Measurements from ENCODE around the gene SLC10A2.
"Not testable (repeated sequence)": the region's sequence is repeated elsewhere in the genome, so short reads cannot be mapped to it uniquely, and the experiment has no call there.

Gene SLC10A2, protein sequence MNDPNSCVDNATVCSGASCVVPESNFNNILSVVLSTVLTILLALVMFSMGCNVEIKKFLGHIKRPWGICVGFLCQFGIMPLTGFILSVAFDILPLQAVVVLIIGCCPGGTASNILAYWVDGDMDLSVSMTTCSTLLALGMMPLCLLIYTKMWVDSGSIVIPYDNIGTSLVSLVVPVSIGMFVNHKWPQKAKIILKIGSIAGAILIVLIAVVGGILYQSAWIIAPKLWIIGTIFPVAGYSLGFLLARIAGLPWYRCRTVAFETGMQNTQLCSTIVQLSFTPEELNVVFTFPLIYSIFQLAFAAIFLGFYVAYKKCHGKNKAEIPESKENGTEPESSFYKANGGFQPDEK

DNA sequence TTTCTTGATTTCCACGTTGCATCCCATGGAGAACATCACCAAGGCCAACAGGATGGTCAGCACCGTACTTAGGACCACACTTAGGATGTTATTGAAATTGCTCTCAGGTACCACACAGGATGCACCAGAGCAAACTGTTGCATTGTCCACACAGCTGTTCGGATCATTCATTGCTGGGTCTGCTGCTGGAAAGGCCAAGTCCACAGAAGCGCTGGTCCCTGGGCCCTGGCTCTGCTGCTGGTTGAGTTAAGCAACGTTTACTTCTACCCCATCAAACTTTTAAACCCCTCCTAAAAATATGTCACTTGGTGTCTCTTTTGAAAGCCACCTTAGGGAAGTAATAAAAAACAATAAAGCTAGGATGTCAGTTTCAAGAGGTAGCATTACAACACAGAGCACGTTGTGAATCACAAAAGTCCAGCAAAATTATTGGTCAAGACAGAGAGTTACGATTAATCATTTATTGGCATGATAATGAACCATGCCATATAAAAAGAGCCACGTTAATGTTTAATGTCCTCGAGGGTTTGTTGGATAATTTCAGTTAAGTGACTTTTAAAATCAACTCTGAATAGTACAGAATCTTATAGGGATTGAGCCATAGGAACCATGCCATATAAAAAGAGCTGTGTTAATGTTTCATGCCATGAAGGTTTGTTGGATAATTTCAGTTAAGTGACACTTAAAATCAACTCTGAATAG is at the start of gene SLC10A2:
SLC10A2 (minus strand) TSS at position 339 of the 702 bp plus-strand sequence; CDS start at position 171, 168 bp downstream.
- DNase-seq = no peak

DNA sequence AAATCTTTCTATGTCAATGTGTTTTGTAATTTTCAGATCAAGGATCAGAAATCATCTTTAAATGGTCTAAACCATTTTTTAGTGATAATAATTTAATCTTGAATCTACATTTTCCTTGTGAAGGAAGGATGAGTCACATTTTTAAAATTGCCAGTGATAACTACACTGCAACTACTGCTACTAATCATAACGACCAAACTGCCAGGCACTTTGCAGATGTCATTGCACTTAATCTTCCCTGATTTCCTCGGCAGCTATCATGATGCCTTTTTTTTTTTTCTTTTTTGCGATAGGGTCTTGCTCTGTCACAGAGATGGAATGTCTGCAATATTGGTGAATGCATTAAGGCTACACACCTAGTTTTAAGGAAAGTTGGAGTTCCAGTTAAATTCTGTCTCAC is 41.4 kb upstream of the SLC10A2 start:
- no peak for DNase-seq

DNA sequence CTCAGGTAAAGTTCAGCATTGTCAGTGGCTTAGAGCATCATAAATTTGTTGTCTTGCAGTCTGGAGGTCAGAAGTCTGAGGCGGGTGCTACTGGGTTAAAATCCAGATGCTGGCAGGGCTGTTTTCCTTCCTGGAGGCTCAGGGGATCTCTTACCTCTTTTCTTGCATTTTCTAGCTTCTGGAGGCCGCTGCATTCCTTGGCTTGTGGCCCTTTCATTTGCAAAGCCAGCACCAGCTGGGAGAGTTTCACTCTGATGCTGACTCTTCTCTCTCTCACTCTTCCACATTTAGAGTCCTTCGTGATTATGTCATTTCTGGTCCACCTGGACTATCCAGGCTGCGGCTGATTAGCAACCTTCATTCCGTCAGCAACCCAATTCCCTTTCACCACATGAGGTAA is 38.1 kb upstream of the SLC10A2 start:
- no peak for DNase-seq

DNA sequence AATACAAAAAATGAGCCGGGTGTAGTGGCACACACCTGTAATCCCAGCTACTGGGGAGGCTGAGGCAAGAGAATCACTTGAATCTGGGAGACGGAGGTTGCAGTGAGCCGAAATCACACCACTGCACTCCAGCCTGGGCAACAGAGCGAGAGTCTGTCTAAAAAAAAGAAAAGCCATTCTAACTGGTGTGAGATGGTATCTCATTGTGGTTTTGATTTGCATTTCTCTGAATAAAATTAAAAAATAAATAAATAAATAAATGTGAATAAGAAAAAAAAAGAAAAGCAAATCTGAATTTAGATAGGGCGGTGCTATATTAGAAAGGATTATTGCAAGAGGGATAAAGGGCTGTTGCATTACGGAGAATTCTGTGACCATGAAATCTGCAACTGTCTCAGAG is 37.2 kb upstream of the SLC10A2 start:
- not testable (repeated sequence) for DNase-seq

DNA sequence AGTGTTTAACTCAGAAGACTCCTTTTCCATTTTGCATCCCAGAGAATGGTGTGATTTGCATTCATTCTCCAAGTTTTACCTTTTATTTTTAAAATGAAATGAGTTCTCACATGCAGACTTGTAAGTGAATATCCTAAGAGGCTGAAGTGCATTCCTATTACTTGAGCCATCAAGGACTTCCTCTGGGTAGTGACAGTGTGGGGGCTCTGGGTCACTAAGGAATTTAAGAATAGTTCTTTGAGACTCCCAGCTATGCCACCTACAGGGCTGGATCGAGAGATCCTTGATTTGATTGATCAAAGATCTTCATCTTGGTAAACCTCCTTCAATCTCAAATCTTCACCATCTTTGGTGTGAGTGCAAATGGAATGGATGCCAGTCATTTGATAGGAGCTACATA is 36.3 kb upstream of the SLC10A2 start:
- no peak for DNase-seq

DNA sequence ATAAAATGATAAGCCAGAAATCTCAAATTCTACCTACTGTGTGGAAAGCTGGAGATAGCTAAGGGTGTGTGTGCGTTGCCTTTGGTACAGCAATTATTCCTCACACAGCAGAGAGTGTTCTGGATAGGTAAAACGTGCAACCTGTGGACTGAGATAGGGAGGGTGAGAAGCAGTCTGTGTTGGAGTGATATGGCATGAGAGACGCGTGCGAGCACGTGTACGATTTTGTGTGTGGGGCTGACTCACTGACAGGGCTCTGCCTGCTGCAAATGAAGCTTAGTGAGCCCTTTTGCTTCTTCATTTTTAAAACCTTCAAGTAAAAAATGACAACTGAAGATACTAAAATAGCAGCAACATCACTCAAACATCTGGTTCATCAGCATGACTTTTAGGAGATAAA is 35.7 kb upstream of the SLC10A2 start:
- DNase-seq = no peak

DNA sequence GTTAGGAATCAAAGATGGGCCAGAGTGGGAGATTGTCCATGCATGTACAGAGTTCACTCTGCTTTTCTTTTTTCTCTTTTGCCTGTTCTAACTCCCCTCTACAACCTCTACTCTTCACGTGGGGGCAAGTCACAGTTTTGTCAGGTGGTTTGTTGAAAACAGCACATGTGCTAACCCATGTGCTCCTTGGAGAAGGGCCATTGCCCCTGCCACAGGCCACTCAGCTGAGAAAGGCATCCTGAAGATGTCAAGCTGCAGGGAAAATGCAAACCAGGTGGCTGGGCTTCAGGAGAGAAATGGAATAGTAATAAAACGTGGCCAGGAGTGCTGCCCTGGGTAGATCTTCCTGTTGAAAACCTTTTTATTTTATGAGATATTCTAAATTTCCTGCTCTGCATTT is 35.3 kb upstream of the SLC10A2 start:
- no peak for DNase-seq

DNA sequence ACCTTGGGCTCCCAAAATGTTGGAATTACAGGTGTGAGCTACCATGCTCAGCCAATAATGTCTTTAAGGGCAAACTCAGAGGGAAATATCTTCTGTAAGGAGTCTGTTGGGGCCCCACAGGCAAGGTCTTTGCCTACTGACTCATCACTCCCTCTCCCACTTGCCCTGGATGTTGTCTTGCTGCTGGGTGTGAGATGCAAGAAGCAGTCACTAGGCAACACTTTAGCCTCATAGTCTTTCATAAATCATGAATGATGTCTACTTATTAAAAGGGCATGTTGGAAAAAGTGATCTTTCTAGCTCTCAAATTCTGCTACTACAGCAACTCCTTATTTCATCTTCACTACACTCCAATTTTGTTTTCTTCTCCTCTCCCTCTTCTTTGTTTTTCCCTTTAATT is 34.6 kb upstream of the SLC10A2 start:
- DNase-seq = no peak

DNA sequence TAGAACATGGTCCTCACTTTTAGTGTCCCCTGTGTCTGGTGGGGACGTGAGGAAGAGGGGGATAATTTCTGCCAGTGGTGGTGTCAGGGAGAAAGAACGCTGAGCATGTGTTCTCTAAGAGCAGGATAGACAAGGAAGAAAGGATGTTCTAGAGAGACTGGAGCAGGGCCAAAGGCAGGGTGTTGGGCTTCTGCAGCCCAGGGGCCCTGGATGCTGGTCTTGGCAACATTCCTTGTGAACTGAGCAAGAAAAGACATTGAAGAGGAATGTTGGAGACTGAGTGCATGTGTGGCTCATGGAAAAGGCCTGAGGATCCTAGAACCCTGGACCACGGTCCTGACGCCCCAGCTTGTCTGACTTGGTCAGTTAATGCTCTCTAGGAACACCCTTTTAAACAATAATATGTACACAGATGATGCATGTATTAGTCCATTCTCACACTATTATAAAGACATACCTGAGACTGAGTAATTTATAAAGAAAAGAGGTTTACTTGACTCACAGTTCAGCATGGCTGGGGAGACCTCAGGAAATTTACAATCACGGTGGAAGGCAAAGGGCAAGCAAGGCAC is 33.6 kb upstream of the SLC10A2 start:
- no peak for DNase-seq

DNA sequence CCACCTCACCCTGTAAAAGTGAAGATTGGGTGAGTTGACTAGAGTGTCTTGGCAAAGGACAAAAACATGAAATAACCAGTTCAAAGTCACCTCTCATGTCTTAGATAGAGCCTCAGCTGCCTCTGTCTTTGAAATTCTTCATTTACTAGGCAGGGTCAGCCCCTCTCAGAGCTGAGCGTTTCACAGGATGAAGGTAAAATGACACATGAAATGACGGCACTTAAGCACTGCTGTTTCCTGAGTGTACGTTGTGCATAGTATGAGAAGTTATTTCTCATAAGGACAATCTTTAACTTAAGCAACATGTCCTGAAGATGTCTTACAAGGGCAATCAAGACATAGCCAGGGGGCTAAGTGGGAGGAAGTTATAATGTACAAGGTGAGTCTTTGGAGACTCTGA is 32.3 kb upstream of the SLC10A2 start:
- DNase-seq = no peak

DNA sequence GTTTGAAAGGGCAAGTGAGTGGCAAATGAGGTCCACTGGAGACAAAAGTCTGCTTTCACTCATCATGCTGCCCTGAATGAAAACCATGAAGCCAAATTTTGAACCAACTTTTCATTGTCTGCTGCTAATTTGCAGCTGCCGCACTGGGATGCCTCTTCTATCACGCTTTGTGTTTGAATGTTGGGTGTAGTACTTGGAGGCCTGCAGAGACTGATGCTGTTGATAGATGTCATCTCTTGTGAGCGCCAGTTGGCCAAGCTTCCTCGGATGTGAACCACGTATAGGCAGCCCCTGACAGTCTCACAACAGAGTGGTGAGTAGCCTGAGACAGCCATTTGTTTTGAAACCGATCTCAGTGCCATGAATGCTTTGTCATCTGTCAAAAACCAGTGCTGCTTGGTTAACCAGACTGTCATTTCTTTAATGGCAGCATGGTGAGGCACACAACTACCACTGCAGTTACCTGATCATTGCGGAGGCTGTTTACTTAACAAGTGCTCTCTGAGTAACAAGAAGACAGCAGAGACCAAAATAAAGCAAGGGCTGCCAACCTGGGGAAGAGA is 31.2 kb upstream of the SLC10A2 start:
- no peak for DNase-seq

DNA sequence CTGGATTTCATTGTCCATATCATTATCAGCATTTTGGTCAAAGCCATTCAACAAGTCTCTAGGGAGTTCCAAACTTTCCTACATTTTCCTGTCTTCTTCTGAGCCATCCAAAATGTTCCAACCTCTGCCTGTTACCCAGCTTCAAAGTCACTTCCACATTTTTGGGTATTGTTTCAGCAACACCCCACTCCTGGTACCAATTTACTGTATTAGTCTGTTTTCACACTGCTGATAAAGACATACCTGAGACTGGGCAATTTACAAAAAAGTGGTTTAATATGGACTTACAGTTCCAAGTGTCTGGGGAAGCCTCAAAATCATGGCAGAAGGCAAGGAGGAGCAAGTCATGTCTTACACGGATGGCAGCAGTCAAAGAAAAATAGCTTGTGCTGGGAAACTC is 27.4 kb upstream of the SLC10A2 start:
- DNase-seq = not testable (repeated sequence)

DNA sequence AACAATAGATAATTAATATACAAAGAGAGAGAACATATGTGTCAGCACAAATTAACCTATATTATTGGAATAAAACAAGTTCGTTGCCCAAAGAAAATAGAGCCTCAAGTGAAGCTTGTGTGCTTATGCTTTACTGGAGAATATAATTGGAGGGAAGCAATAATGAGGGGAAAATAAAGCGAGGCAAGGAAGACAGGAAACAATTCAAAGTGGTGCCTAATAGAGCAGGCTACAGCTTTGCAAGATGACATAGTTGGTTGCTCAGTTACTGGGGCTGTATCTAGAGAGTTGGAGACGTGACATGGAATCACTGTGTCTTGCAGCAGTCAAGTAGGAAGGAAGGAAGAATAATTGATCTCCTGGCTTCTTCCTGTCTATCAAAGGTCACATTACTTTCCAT is 21.1 kb upstream of the SLC10A2 start:
- DNase-seq = no peak

DNA sequence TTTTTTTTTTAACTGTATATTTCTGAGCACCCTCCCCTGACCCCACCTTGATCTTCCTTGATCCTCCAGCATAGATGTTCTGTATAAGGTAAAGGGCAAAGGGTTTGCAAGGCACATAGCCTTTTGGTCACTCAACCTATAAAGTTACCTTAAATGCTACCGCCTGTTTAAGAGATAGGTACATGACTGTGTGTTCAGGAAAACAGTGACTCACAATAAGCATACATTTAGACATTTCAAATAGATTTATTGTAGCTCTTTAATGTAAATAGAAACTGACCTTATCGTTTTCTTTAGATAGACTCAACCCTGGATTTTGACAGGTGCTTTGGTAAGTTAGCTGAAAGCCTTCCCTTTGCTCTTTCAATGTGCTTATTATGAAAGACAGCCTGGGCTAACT is 15.2 kb upstream of the SLC10A2 start:
- no peak for DNase-seq

DNA sequence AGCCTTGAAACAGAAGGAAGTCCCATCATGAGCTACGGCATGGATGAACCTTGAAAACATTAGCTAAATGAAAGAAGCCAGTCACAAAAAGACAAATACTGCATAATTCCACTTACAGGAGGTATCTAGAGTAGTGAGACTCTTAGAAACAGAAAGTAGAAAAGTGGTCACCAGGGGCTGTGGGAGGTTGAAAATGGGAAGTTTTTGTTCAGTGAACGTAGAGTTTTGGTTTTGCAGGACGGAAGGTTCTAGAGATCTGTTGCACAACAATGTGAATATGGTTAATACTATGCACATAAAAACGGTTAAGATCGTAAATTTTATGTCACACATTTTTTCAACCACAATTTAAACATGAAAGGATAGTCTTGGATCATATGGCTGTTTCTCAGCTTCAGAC is 11.9 kb upstream of the SLC10A2 start:
- no peak for DNase-seq

DNA sequence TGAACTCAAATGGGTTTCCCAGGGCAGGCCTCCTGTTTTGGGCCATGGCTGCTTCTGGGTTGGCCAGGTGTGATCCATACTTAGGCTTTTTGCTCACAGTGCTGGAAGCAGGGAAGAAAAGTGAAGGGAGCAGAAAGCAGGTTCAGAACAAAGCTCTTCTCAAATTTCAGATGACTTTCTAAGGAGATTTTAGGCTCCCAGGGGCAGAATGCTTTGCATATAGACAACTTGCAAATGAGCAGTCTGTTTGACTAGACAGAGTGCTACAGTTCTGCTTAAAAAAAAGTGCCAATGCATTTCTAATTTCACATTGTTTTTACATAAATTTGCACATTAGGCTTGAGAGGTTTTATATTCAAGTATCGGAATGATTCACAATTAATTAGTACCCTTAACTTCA is 2.6 kb upstream of the SLC10A2 start:
- no peak for DNase-seq

DNA sequence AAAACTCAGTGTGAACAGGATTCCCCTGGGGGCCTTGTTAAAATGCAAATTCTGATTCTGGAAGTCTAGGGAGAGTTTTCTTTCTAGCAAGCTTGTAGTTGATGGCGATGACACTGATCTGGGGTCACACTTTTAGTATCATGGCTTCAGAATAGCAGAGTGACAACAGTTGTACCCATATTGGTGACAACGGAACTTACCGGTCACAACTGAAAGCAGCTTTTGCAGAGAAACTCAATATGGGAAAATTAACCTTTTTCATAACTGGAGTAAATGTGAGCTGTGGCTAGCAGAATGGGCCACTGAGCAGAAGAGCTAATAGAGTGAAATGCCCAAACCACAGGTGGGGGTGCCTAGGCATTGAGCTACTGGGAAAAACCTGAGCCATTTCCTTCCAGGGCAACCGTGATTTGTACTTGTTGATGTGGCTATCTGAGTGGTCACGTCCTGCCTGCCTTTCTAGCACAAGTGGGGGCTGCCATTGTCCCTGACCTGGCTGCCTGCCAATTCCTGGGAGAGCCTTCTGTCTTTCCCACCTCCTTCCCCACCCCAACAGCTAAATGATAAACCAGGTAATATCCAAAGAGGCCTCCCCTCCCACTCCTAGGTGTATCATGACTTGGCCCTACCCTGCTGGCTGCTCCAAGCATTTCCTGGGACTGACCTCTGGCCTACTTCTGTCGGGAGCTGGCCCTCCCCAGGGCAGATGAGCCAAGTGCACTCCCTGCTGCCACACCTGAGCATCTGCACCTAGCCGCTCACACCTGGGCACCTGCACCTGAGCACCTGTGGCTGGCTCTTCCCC is 1.7 kb upstream of the SLC10A2 start:
- DNase-seq = no peak

DNA sequence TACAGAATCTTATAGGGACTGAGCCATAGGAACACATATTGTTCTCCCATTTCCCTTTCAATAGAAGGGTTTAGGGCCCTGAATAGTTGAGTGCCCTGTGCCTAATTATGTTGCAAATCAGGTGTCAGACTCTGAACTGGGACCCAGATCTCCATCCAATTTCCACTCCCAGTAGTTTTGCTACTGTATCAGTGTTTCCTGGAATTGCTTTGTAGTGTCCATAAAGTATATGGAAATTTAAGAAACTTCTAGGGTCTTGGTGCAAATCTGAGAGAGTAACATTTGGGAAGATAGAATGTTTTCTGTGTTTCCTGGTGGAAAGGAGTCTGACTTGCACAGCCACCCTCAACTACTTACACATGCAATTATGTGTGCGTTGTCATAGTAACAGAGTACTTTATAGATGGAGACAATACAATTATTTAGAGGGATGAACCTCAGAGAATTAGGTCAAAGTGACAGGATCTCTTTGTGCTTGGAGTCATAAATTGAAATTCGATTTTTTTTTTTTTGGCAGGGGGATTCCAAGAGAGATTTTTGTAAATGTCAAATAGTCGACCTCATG is 646 bp upstream of the SLC10A2 start:
- DNase-seq = no peak

DNA sequence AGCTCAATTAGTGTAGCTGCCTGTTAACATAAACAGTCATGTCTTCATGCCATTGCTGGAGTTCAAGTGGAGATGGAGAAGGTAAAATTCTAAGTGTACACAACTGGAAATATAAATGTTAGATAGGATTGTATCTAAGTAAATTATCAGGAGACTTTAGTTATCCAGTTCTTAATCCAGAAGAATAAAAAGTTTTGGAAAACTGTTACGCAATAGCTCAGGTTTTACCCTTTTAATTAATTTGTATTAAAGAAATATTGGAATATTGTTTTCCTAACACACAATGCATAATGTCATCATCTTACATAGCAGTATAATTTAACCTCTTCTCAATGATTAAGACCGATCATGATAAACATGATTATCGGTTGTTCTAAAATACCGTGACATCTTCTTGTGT is 2.8 kb downstream of the SLC10A2 start:
- no peak for DNase-seq

DNA sequence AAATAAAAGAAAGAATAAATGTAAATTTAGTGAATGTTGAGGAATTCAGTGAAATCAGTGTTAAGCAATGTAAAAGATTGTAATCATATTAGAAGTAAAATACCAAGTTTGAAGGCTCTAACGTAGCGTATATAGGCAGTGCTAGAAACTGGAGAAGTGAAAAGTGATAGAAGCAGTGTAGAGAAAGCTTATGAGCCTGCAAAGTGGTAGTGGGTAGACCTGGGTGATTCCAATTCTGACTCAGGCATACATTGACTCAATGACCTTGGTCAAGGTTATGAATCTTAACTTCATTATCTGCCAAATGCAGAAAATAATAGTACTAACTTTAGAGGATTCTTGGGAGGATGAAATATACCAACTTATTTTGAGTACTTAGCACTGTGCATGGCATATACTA is 4.1 kb downstream of the SLC10A2 start:
- no peak for DNase-seq

DNA sequence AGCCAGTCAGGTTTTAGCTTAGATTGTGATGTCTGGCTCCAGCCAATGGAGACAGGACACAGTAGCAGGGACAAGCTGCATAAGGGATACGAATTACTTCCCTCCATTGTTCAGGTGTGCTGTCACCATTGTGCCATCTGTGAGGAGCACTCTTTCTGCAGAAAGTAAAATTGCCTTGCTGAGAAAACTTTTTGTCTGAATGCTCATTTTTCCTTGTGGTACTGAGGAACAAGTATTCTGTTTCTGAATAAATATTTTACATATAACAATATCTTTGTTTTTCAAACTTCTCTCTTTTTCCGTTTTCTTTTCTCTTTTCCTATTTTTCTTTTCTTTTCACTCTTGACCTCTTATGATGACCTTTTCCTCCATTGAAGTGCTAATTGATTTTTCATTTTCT is 10.2 kb downstream of the SLC10A2 start:
- no peak for DNase-seq

DNA sequence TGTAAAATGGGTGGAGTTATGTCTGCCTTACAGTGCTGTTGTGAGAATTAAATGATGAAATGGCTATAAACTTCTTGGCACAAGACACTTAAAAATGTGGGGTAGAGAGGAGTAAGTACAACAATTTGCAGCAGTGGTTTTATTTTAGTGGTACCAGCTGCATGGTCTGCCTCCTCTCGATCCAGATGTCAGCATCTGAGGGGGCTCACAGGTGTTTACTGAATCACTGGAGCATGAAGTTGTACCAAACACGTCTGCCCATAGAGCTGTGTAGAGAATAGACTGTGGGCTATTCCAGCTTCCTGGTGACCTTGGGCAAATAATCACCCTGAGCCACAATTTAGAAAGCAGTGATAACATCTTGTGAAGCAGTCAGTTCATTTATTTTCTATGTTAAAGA is 11.1 kb downstream of the SLC10A2 start:
- no peak for DNase-seq

DNA sequence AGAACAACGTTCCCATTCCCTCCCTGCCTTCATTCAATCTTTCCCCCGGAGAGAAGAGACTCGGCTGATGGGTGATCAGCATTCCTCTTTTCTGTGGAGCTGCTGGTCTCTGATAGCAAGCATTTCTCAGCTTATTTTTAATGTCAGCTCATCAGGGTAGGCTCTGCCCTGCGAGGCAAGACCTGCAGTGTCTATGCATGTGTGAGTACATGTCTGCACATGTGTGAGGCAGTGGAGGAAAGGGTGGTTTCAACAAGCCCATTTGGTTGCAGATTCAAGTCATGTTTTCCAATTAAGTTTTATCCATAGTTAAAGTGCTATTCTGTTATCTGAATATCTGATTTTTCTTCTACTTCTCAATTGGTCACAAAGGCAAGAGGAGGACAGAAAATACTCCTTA is 19.5 kb downstream of the SLC10A2 start:
- DNase-seq = no peak
